HEK293 (cell line): ENCODE measurements around the gene RPL3.

Experiments
- CTCF ChIA-PET: fragments of 350-600 bp; formaldehyde crosslinking; extraction: SDS; loops from one replicate; lab custom pipeline; 2021; ENCODE audit warnings: antibody characterized with exemption; lab: Yijun Ruan, JAX
- POLR2A ChIA-PET: fragments of 300-600 bp; formaldehyde crosslinking; extraction: SDS; loops from one replicate; lab custom pipeline; 2020; ENCODE audit warnings: antibody characterized with exemption, inconsistent platforms; lab: Yijun Ruan, JAX
- H3K27ac ChIP-seq: fragments of 200-500 bp; sonication (Bioruptor generic); 2 replicates; pipeline ENCODE4 v1.5.1; 2014; ENCODE audit warnings: low read depth, low read length, control low read depth, inconsistent platforms; ENCODE audit errors: extremely low read depth
- H3K36me3 ChIP-seq, 2 experiments: fragments of 200-500 bp in 1 of 2; sonication (Bioruptor generic) in 1 of 2; 1 replicate in 1 of 2; 2 replicates in 1 of 2; pipeline ENCODE4 v1.5.1; 2014 to 2017; ENCODE audit warnings: inconsistent platforms in 2 of 2, low read length in 2 of 2; ENCODE audit not compliant: control insufficient read depth in 2 of 2, insufficient read depth in 1 of 2
- H3K4me1 ChIP-seq: fragments of 200-500 bp; sonication (Bioruptor generic); 2 replicates; pipeline ENCODE4 v1.5.1; 2014; ENCODE audit warnings: mild to moderate bottlenecking, low read length, inconsistent platforms; ENCODE audit not compliant: control insufficient read depth, insufficient read depth
- H3K4me3 ChIP-seq: 2 replicates; pipeline ENCODE4 v1.5.1; 2011; ENCODE audit warnings: low read depth, mild to moderate bottlenecking, control low read depth, low read length, moderate library complexity
- H3K9me3 ChIP-seq: fragments of 200-500 bp; sonication (Bioruptor generic); 2 replicates; pipeline ENCODE4 v1.5.1; 2014; ENCODE audit warnings: low read depth, low read length, inconsistent platforms; ENCODE audit not compliant: control insufficient read depth, insufficient read depth
- BCL6B ChIP-seq: fragments of 450-650 bp; formaldehyde crosslinking; IDR thresholded peaks from 2 replicates; pipeline ENCODE4 v1.5.1; 2017; ENCODE audit warnings: missing biosample characterization, missing genetic modification characterization
- GFI1B ChIP-seq: fragments of 450-650 bp; formaldehyde crosslinking; IDR thresholded peaks from 2 replicates; pipeline ENCODE4 v1.5.1; 2016; ENCODE audit warnings: missing biosample characterization, missing genetic modification characterization
- HOXA7 ChIP-seq: sonication (generic); formaldehyde crosslinking; IDR thresholded peaks from 2 replicates; pipeline ENCODE4 v1.8.1; 2022; ENCODE audit warnings: missing genetic modification reagents, borderline replicate concordance
- HOXD13 ChIP-seq: sonication (generic); formaldehyde crosslinking; IDR thresholded peaks from 2 replicates; pipeline ENCODE4 v1.8.0; 2022; ENCODE audit warnings: missing genetic modification reagents, borderline replicate concordance
- PRDM2 ChIP-seq: fragments of 450-650 bp; formaldehyde crosslinking; IDR thresholded peaks from 2 replicates; pipeline ENCODE4 v1.5.1; 2016; ENCODE audit warnings: missing biosample characterization, missing genetic modification characterization, borderline replicate concordance
- TCF7L2 ChIP-seq: IDR thresholded peaks from 2 replicates; pipeline ENCODE4 v1.6.1; 2011; ENCODE audit warnings: low read depth, mild to moderate bottlenecking, inconsistent platforms, low read length, moderate library complexity, borderline replicate concordance
- TRIM28 ChIP-seq: IDR thresholded peaks from 2 replicates; pipeline ENCODE4 v1.6.1; 2011; ENCODE audit warnings: low read length, control low read depth, borderline replicate concordance
- WT1 ChIP-seq: fragments of 450-650 bp; formaldehyde crosslinking; IDR thresholded peaks from 2 replicates; pipeline ENCODE4 v1.5.1; 2016; ENCODE audit warnings: missing biosample characterization, missing genetic modification characterization
- ZEB2 ChIP-seq: fragments of 450-650 bp; formaldehyde crosslinking; IDR thresholded peaks from 2 replicates; pipeline ENCODE4 v1.5.1; 2016; ENCODE audit warnings: missing biosample characterization, missing genetic modification characterization
- ZIC2 ChIP-seq: fragments of 450-650 bp; formaldehyde crosslinking; IDR thresholded peaks from 2 replicates; pipeline ENCODE4 v1.5.1; 2016; ENCODE audit warnings: missing biosample characterization, missing genetic modification characterization
- ZNF155 ChIP-seq: fragments of 450-650 bp; formaldehyde crosslinking; IDR thresholded peaks from 2 replicates; pipeline ENCODE4 v1.5.1; 2016; ENCODE audit warnings: missing biosample characterization, missing genetic modification characterization
- ZNF214 ChIP-seq: fragments of 450-650 bp; formaldehyde crosslinking; IDR thresholded peaks from 2 replicates; pipeline ENCODE4 v1.5.1; 2017; ENCODE audit warnings: missing biosample characterization, mild to moderate bottlenecking, missing genetic modification characterization, borderline replicate concordance
- ZNF600 ChIP-seq: fragments of 450-650 bp; formaldehyde crosslinking; IDR thresholded peaks from 2 replicates; pipeline ENCODE4 v1.5.1; 2016; ENCODE audit warnings: missing biosample characterization, missing genetic modification characterization
- ZNF610 ChIP-seq: fragments of 450-650 bp; formaldehyde crosslinking; IDR thresholded peaks from 2 replicates; pipeline ENCODE4 v1.5.1; 2016; ENCODE audit warnings: missing biosample characterization, missing genetic modification characterization, borderline replicate concordance
- ZNF664 ChIP-seq: fragments of 450-650 bp; formaldehyde crosslinking; IDR thresholded peaks from 2 replicates; pipeline ENCODE4 v1.5.1; 2016; ENCODE audit warnings: missing biosample characterization, missing genetic modification characterization
- ZNF768 ChIP-seq: fragments of 450-650 bp; formaldehyde crosslinking; IDR thresholded peaks from 2 replicates; pipeline ENCODE4 v1.5.1; 2018; ENCODE audit warnings: missing biosample characterization, mild to moderate bottlenecking, missing genetic modification characterization
- ZNF792 ChIP-seq: fragments of 450-650 bp; formaldehyde crosslinking; IDR thresholded peaks from 2 replicates; pipeline ENCODE4 v1.5.1; 2016; ENCODE audit warnings: missing biosample characterization, missing genetic modification characterization
- ZNF830 ChIP-seq: fragments of 450-650 bp; IDR thresholded peaks from 2 replicates; pipeline ENCODE4 v1.5.0; 2018; ENCODE audit warnings: missing biosample characterization, missing genetic modification characterization, low read depth, mild to moderate bottlenecking, moderate library complexity
- TF ChIP-seq, protein P1 (sequence below): fragments of 450-650 bp; formaldehyde crosslinking; IDR thresholded peaks from 2 replicates; pipeline ENCODE4 v1.5.1; 2016; ENCODE audit warnings: missing biosample characterization, missing genetic modification characterization

Gene RPL3

GRCh38 chr22:39273950-39274887 is 45.2 kb downstream of the RPL3 start:
- H3K9me3 ChIP-seq, result no peaks in the 10 kb centered on the region
- peak; percentile 88 for TF ChIP-seq ZNF768
- no peak for TF ChIP-seq GFI1B (tag by site-specific recombination)
- no peak for TF ChIP-seq TRIM28
- TF ChIP-seq ZEB2 (tag by site-specific recombination), result no peak
- no peak for TF ChIP-seq ZNF600 (tag by site-specific recombination)
- TF ChIP-seq WT1 (tag by site-specific recombination), result no peak
- 0 out of 2 replicates have a peak, but pooled peaks have one; percentile 20 for TF ChIP-seq ZIC2 (tag by site-specific recombination)
- no peak for TF ChIP-seq BCL6B (tag by site-specific recombination)
- TF ChIP-seq ZNF830, result no peak
- TF ChIP-seq HOXD13 (CRISPR knock-in tag), result no peak
- TF ChIP-seq HOXA7 (CRISPR knock-in tag), result no peak
- TF ChIP-seq, protein P1, sequence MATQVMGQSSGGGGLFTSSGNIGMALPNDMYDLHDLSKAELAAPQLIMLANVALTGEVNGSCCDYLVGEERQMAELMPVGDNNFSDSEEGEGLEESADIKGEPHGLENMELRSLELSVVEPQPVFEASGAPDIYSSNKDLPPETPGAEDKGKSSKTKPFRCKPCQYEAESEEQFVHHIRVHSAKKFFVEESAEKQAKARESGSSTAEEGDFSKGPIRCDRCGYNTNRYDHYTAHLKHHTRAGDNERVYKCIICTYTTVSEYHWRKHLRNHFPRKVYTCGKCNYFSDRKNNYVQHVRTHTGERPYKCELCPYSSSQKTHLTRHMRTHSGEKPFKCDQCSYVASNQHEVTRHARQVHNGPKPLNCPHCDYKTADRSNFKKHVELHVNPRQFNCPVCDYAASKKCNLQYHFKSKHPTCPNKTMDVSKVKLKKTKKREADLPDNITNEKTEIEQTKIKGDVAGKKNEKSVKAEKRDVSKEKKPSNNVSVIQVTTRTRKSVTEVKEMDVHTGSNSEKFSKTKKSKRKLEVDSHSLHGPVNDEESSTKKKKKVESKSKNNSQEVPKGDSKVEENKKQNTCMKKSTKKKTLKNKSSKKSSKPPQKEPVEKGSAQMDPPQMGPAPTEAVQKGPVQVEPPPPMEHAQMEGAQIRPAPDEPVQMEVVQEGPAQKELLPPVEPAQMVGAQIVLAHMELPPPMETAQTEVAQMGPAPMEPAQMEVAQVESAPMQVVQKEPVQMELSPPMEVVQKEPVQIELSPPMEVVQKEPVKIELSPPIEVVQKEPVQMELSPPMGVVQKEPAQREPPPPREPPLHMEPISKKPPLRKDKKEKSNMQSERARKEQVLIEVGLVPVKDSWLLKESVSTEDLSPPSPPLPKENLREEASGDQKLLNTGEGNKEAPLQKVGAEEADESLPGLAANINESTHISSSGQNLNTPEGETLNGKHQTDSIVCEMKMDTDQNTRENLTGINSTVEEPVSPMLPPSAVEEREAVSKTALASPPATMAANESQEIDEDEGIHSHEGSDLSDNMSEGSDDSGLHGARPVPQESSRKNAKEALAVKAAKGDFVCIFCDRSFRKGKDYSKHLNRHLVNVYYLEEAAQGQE (tag by site-specific recombination), result no peak
- no peak for TF ChIP-seq ZNF155 (tag by site-specific recombination)
- TF ChIP-seq TCF7L2, result no peak
- TF ChIP-seq, all 188 proteins: peak for 2
- H3K27ac ChIP-seq, result no peak overlapping the region
- POLR2A ChIA-PET, result interaction anchor here (0.6 kb wide), 2 partner anchors 30 to 201 kb away, joined by 3 to 4 read pairs; no protein-coding TSS in a partner anchor
- H3K4me3 ChIP-seq, result no peak overlapping the region
- no peaks in the 10 kb centered on the region for H3K36me3 ChIP-seq
- CTCF ChIA-PET, result interaction anchor here (0.6 to 1.0 kb wide), 3 partner anchors 17 to 42 kb away, joined by 3 to 6 read pairs (median 4); no protein-coding TSS in a partner anchor
- no peaks in the 10 kb centered on the region; the same call in 1 of the 2 replicates for H3K4me1 ChIP-seq

GRCh38 chr22:39270792-39271191 is 48.6 kb downstream of the RPL3 start:
- CTCF ChIA-PET, result interaction anchor here (0.6 kb wide), 1 partner anchor 502 kb away, joined by 3 read pairs; no protein-coding TSS in a partner anchor
- POLR2A ChIA-PET, result no interaction called here
- TF ChIP-seq ZNF768, result peak; percentile 72
- TF ChIP-seq ZNF214 (tag by site-specific recombination), result no peak
- H3K4me3 ChIP-seq, result no peak overlapping the region
- H3K36me3 ChIP-seq, result no peaks in the 10 kb centered on the region
- no peaks in the 10 kb centered on the region for H3K4me1 ChIP-seq
- H3K27ac ChIP-seq, result no peak overlapping the region
- no peaks in the 10 kb centered on the region for H3K9me3 ChIP-seq

DNA sequence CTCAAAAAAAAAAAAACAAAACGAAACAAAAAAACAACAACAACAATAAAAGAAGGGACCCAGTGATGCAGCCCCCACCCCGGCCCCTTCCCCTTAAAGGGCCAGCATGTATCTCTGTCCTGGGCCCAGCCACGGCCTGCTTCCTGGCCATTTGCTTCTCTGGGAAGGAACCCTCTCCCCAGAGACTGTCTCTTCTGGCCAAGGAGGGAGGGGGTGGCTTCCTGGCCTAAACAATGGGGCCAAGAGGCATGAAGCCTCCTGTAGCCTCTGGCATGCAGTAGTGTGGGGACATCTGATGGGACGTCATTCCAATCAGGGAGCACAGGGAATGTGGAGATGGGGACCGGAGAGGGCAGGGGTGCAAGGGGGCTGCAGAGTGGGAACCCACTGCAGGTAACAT is 49.1 kb downstream of the RPL3 start:
- Histone ChIP-seq H3K4me3 (no peak overlapping the region), H3K4me1 (no peaks in the 10 kb centered on the region)
- TF ChIP-seq ZNF610 (tag by site-specific recombination), result no peak
- TF ChIP-seq ZNF792 (tag by site-specific recombination), result no peak
- no peak for TF ChIP-seq PRDM2 (tag by site-specific recombination)
- TF ChIP-seq ZNF664, result no peak
- TF ChIP-seq, all 188 proteins: peak for 0
- H3K9me3 ChIP-seq, result no peaks in the 10 kb centered on the region
- ChIA-PET POLR2A (interaction anchor here (1.1 kb wide), 1 partner anchor 25 kb away, joined by 3 read pairs; the partner anchor contains the start of gene PDGFB), CTCF (interaction anchor here (0.6 to 0.8 kb wide), 2 partner anchors 17 to 384 kb away, joined by 3 read pairs; no protein-coding TSS in a partner anchor)
- H3K27ac ChIP-seq, result no peak overlapping the region
- no peaks in the 10 kb centered on the region for H3K36me3 ChIP-seq
